OCI-LY1 (cell line): ENCODE measurements around the gene LIN7B.

Experiments
- EZH2 ChIP-seq: fragments of 200-600 bp; sonication (generic), shearing (Covaris generic); IDR thresholded peaks from 2 replicates; pipeline ENCODE4 v1.8.0; 2017; ENCODE audit warnings: borderline replicate concordance, mixed run types, mild to moderate bottlenecking, antibody characterized with exemption, low read length, moderate library complexity, mixed read lengths
- TF ChIP-seq, protein P1 (sequence below): fragments of 200-600 bp; sonication (generic), shearing (Covaris generic); IDR thresholded peaks from 2 replicates; pipeline ENCODE4 v1.5.1; 2017; ENCODE audit warnings: mild to moderate bottlenecking, antibody characterized with exemption, low read length, moderate library complexity, mixed read lengths

DNA sequence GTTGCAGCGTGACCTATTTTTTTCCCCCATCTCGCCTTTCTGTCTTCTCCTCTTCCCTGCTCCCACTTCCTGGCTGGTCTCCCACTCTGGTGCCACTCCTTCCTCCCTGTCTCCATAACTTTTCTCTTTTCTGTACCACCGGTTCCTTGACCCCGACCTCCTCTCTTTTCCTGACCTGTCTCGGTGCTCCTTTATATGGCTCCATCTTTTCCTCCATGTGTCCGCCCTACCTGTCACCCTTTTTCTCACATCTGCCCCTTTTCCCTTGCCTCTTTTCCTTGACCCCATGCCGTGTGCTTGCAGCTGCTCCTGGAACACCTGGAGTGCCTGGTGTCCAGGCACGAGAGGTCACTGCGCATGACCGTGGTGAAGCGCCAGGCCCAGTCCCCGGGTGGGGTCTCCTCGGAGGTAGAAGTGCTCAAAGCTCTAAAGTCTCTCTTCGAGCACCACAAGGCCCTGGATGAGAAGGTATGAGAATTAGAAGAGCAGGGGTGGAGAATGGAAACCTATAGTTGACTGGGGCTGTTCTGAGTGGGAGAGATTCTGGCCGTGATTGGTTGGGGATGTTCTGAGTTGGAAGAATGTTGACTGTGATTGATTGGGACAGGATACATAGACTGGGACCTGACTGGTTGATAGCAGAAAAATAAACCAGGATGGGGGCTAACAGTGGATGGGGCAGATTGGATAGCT, 14.5 kb downstream of the LIN7B start:
- TF ChIP-seq, protein P1, sequence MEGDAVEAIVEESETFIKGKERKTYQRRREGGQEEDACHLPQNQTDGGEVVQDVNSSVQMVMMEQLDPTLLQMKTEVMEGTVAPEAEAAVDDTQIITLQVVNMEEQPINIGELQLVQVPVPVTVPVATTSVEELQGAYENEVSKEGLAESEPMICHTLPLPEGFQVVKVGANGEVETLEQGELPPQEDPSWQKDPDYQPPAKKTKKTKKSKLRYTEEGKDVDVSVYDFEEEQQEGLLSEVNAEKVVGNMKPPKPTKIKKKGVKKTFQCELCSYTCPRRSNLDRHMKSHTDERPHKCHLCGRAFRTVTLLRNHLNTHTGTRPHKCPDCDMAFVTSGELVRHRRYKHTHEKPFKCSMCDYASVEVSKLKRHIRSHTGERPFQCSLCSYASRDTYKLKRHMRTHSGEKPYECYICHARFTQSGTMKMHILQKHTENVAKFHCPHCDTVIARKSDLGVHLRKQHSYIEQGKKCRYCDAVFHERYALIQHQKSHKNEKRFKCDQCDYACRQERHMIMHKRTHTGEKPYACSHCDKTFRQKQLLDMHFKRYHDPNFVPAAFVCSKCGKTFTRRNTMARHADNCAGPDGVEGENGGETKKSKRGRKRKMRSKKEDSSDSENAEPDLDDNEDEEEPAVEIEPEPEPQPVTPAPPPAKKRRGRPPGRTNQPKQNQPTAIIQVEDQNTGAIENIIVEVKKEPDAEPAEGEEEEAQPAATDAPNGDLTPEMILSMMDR, result no peak
- TF ChIP-seq EZH2, result no peak
